Common myeloid progenitor, CD34-positive (primary cell): ENCODE measurements around the gene TMC3. TPM values are rescaled to one million over a fixed set of nuclear protein-coding genes. Genes with fewer than 3 reads are reported as not detected.
"Not testable (repeated sequence)": the region's sequence is repeated elsewhere in the genome, so short reads cannot be mapped to it uniquely, and the experiment has no call there.

Experiments used
- CTCF ChIA-PET: fragments of 350-600 bp; sonication (Branson Sonifier 250); formaldehyde crosslinking; loops from one replicate; lab custom pipeline; 2021; ENCODE audit warnings: antibody characterized with exemption; lab: Charles Lee
- POLR2A ChIA-PET: fragments of 350-600 bp; sonication (Branson Sonifier 250); formaldehyde crosslinking; loops from one replicate; lab custom pipeline; 2021; ENCODE audit warnings: antibody characterized with exemption; lab: Charles Lee
- DNase-seq, 3 donors: peaks; one replicate each; pipeline versions ENCODE4 v3.0.0 to v3.0.0-alpha.2; 2013
- H3K27ac ChIP-seq, 2 experiments: 1 replicate in 1 of 2; 2 replicates in 1 of 2; pipeline ENCODE4 v1.7.0; 2013; ENCODE audit warnings: inconsistent platforms in 2 of 2, low read length in 2 of 2, mild to moderate bottlenecking in 2 of 2, low read depth in 1 of 2, moderate library complexity in 1 of 2; ENCODE audit not compliant: severe bottlenecking in 2 of 2, insufficient read depth in 1 of 2, poor library complexity in 1 of 2
- H3K27me3 ChIP-seq, 5 experiments: replicated peaks in 2 of 5; 1 replicate in 3 of 5; 2 replicates in 2 of 5; pipeline versions ENCODE4 v1.6.1 to v1.7.0; 2013; ENCODE audit warnings: low read length in 4 of 5, mild to moderate bottlenecking in 2 of 5, moderate library complexity in 2 of 5, inconsistent platforms in 1 of 5; ENCODE audit not compliant: insufficient read depth in 5 of 5, control insufficient read depth in 4 of 5
- H3K36me3 ChIP-seq, 4 experiments: 1 replicate in 2 of 4; 2 replicates in 2 of 4; pipeline versions ENCODE4 v1.6.1 to v1.7.0; 2013; ENCODE audit warnings: low read length in 3 of 4, control low read depth in 1 of 4, mild to moderate bottlenecking in 1 of 4; ENCODE audit not compliant: control insufficient read depth in 4 of 4, insufficient read depth in 4 of 4
- H3K4me1 ChIP-seq, 4 experiments: 1 replicate in 3 of 4; 2 replicates in 1 of 4; pipeline versions ENCODE4 v1.6.1 to v1.7.1; 2013; ENCODE audit warnings: low read length in 3 of 4, mild to moderate bottlenecking in 3 of 4, control low read depth in 1 of 4, inconsistent platforms in 1 of 4, moderate library complexity in 1 of 4; ENCODE audit not compliant: control insufficient read depth in 4 of 4, insufficient read depth in 4 of 4; ENCODE audit errors: control extremely low read depth in 1 of 4
- H3K4me3 ChIP-seq, 7 experiments: 1 replicate in 4 of 7; 2 replicates in 3 of 7; pipeline versions ENCODE4 v1.5.1 to v1.7.0; 2013; ENCODE audit warnings: mild to moderate bottlenecking in 7 of 7, low read length in 6 of 7, moderate library complexity in 6 of 7, inconsistent platforms in 2 of 7, low read depth in 2 of 7, control low read depth in 1 of 7; ENCODE audit not compliant: insufficient read depth in 4 of 7, control insufficient read depth in 1 of 7; ENCODE audit errors: extremely low read depth in 1 of 7
- H3K9me3 ChIP-seq, 5 experiments: 1 replicate in 4 of 5; 2 replicates in 1 of 5; pipeline versions ENCODE4 v1.6.1 to v1.7.1; 2013; ENCODE audit warnings: low read length in 4 of 5, mild to moderate bottlenecking in 2 of 5, inconsistent platforms in 1 of 5, low read depth in 1 of 5, moderate library complexity in 1 of 5; ENCODE audit not compliant: control insufficient read depth in 4 of 5, insufficient read depth in 2 of 5; ENCODE audit errors: control extremely low read depth in 1 of 5
- WGBS: methylation state at CpG from one replicate; pipeline ENCODE4 v1.1.5; 2013; ENCODE audit not compliant: insufficient coverage; 5-methylcytosine and 5-hydroxymethylcytosine counted together
- polyA plus RNA-seq: library from polyadenylated mRNA; unstranded; fragments of 120-200 nt; gene quantifications from one replicate; pipeline ENCODE4 v1.2.1, GENCODE V29; 2013

The TMC3 gene
- 0.12 TPM for polyA plus RNA-seq

DNA sequence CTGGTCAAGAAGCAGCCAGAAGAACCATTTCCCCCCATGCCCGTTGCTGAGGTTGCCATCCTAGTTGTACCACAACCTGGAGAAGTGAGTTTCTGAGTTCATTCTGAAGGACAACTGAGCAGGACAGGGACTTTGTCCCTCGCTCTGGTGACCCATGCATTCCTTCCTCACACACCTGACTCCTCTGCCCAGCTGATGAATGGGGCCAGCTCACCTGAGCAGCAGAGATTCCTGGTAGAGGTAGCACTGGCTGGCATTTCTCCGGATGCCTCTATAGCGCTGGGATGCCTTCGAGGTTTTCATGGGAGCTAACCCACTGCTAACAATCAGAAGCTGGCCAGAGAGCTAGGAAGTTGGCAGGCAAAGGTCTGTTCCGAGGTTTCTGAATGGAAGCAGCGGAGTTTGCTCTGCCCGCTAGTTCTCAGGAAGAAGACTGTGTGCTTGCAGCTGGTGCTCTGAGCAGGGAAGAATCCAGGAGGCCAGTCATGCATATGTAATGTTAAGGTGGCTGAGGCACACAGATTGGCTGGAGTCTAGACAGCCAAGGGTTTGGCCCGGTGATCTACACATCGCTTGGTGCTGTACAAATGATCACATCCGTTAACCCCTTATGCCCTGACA, at the start of gene TMC3:
TSS of gene TMC3 (minus strand) at position 439 of the 621 bp plus-strand sequence. CDS start at position 303, 136 bp downstream.
- Histone ChIP-seq H3K4me3 (no peak within 1 kb of the TSS), H3K27ac (no peak within 1 kb of the TSS), H3K36me3 (no peaks in the 10 kb centered on the region), H3K9me3 (no peaks in the 10 kb centered on the region), H3K4me1 (no peaks in the 10 kb centered on the region), H3K27me3 (no peaks in the 10 kb centered on the region)
- POLR2A ChIA-PET, result no interaction called here
- 98% methylated on average over 8 of the region's 11 CpGs for WGBS
- DNase-seq, result no peak
- CTCF ChIA-PET, result interaction anchor here (1.0 to 1.2 kb wide), 2 partner anchors 18 to 37 kb away, joined by 3 read pairs; no protein-coding TSS in a partner anchor

DNA sequence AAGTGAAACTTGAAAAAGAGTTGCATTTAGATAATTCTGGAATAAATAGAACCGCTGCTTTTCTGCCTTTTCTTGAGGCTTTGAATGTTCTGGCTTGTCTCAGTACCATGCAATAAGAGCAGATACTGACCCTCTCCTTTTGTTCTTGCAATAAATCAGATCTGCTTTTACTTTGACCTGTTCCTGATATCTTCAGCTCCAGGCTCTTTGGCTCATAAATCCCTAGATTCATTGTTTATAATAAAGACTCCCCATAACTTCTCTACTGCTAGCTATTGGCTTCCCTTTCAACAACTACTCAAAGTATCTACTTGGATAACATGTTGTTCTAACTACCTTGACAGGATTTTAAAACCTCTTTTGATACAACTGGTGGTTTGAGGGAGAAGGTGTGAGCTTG, 47.4 kb upstream of the TMC3 start:
- ChIA-PET POLR2A (no interaction called here), CTCF (interaction anchor here (0.8 to 1.4 kb wide), 2 partner anchors 10 to 16 kb away, joined by 4 read pairs; no protein-coding TSS in a partner anchor)
- Histone ChIP-seq H3K36me3 (no peaks in the 10 kb centered on the region), H3K4me1 (peaks cover 0 to 1% (median 0%) of the 10 kb centered on the region in 4 experiments), H3K4me3 (no peak overlapping the region), H3K27me3 (no peaks in the 10 kb centered on the region), H3K27ac (no peak overlapping the region), H3K9me3 (no peaks in the 10 kb centered on the region)
- no peak for DNase-seq
- WGBS, result 83% methylated on average over 1 of the region's 1 CpG

DNA sequence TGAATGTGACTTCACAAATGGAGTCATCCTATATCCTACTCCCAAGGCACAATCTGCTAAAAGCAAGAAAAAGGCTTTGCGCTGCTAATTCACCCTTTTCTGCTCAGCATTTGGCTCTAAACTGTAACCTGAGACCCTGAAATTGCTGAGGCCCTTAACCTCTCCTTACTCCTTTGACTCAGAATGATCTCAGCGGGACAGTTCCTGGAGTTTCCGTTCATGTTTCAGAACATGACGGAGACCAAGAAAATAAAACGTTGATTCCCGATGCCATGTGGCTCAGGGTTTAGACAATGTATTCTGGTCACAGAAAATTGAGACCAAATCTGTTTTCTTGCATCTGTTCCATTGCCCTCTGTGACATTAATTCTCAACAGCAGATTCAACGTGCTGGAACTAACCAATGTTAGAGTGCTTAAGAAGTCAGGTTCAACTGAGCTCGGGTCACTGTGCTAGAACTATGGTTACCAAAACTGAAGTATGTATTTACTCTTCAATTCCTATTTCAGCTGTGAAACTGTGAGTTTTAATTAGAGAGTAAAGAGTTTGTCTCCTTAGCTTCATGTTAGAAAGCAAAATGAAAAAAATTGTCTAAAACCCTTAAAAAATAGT, 45.4 kb upstream of the TMC3 start:
- POLR2A ChIA-PET, result no interaction called here

DNA sequence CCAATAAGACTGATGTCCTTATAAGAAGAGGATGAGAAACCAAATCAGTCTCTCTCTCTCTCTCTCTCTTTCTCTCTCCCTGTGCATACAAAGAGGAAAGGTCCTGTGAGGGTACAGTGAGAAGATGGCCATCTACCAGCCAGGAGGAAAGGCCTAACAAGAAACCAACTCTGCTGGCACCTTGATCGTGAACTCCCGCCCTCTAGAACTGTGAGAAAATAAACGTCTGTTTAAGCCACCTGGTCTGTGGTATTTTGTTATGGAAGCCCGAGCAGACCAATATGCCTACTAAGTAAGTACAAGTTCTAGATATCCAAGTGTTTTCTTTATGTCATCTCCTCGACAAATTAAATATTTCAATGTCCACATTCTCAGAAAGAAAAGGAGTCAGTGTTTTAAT, 44.9 kb upstream of the TMC3 start:
- H3K27me3 ChIP-seq, result no peaks in the 10 kb centered on the region
- CTCF ChIA-PET, result interaction anchor here (1.0 kb wide), 1 partner anchor 8 kb away, joined by 3 read pairs; no protein-coding TSS in a partner anchor
- no peak for DNase-seq
- no peak overlapping the region for H3K27ac ChIP-seq
- H3K4me3 ChIP-seq, result no peak overlapping the region
- POLR2A ChIA-PET, result no interaction called here
- H3K9me3 ChIP-seq, result no peaks in the 10 kb centered on the region
- no CpG with 5 or more reads among the region's 5 CpGs for WGBS
- no peaks in the 10 kb centered on the region for H3K36me3 ChIP-seq
- H3K4me1 ChIP-seq, result peaks cover 0 to 17% (median 16%) of the 10 kb centered on the region in 4 experiments

More for the DNA sequence above, 45.4 kb upstream of the TMC3 start:
- CTCF ChIA-PET, result interaction anchor here (1.0 kb wide), 1 partner anchor 9 kb away, joined by 3 read pairs; no protein-coding TSS in a partner anchor
- Histone ChIP-seq H3K27ac (no peak overlapping the region), H3K9me3 (no peaks in the 10 kb centered on the region), H3K36me3 (no peaks in the 10 kb centered on the region), H3K4me3 (no peak overlapping the region), H3K27me3 (no peaks in the 10 kb centered on the region), H3K4me1 (peaks cover 0 to 17% (median 14%) of the 10 kb centered on the region in 4 experiments)
- no peak for DNase-seq
- 94% methylated on average over 7 of the region's 8 CpGs for WGBS

DNA sequence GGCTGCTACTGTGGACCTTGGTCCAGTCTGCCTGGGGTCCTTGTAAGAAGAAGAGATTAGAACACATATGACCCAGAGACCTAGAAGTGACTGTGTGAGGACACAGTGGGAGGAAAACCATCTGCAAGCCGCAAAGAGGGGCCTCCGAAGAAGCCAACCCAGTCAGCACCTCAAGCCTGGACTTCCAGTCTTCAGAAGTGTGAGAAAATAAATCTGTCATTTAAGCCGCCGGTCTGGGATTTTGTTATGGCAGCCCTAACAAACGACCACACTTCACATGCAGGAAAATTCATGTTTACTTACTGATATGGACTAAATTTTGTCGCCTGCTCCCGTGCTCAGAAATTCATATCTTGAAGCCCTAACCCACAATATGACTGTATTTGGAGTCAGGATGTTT, 44.4 kb upstream of the TMC3 start:
- POLR2A ChIA-PET, result no interaction called here
- Histone ChIP-seq H3K9me3 (peaks cover 0 to 2% (median 0%) of the 10 kb centered on the region in 5 experiments), H3K27ac (no peak overlapping the region), H3K4me1 (peaks cover 0 to 22% (median 18%) of the 10 kb centered on the region in 4 experiments), H3K4me3 (no peak overlapping the region), H3K36me3 (no peaks in the 10 kb centered on the region), H3K27me3 (no peaks in the 10 kb centered on the region)
- DNase-seq, result no peak
- CTCF ChIA-PET, result no interaction called here
- WGBS, result 87% methylated on average over 6 of the region's 7 CpGs

DNA sequence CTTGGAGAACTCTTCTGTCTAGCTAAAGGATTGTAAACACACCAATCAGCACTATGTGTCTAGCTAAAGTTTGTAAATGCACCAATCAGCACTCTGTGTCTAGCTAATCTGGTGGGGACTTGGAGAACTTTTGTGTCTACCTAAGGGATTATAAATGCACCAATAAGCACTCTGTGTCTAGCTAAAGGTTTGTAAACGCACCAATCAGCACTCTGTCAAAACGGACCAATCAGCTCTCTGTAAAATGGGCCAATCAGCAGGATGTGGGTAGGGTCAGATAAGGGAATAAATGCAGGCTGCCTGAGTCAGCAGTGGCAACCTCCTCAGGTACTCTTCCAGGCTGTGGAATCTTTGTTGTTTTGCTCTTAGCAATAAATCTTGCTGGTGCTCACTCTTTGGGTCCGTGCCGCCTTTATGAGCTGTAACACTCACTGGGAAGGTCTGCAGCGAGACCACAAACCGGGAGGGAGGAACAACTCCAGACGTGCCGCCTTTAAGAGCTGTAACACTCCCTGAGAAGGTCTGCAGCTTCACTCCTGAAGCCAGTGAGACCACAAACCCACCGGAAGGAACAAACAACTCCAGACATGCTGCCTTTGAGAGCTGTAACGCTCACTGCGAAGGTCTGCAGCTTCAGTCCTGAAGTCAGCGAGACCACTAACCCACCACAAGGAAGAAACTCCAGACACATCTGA, 40.4 kb upstream of the TMC3 start:
- H3K4me3 ChIP-seq, H3K27me3 ChIP-seq, H3K36me3 ChIP-seq, H3K27ac ChIP-seq, H3K9me3 ChIP-seq: not testable (repeated sequence)
- ChIA-PET CTCF (interaction anchor here (1.3 kb wide), 1 partner anchor 67 kb away, joined by 4 read pairs; no protein-coding TSS in a partner anchor), POLR2A (interaction anchor here (0.7 kb wide), 1 partner anchor 631 kb away, joined by 3 read pairs; the partner anchor contains the start of gene MEX3B)
- H3K4me1 ChIP-seq, result peaks cover 4 to 29% (median 26%) of the 10 kb centered on the region in 4 experiments
- WGBS, result 27% methylated on average over 12 of the region's 12 CpGs
- DNase-seq, result peak; percentile 82 to 97 (median 96)
